Neural progenitor cell (in vitro differentiated cells): ENCODE data around the gene COL5A3. TPM values are rescaled to one million over a fixed set of nuclear protein-coding genes. Genes with fewer than 3 reads are reported as not detected.
"Not testable (repeated sequence)": the region's sequence is repeated elsewhere in the genome, so short reads cannot be mapped to it uniquely, and the experiment has no call there.

Experiments
- DNase-seq: peaks from one replicate; pipeline ENCODE4 v3.0.0-alpha.2; 2016; ENCODE audit warnings: low spot score
- H2AFZ ChIP-seq: fragments of 200-600 bp; sonication (generic); replicated peaks from 2 replicates; pipeline ENCODE4 v1.6.1; 2016; ENCODE audit warnings: antibody characterized with exemption
- H3F3A ChIP-seq: fragments of 200-600 bp; sonication (generic); 2 replicates; pipeline ENCODE4 v1.6.1; 2016; ENCODE audit warnings: antibody characterized with exemption, low read depth
- H3K27ac ChIP-seq: fragments of 200-600 bp; sonication (generic); 2 replicates; pipeline ENCODE4 v1.5.1; 2016; ENCODE audit warnings: mild to moderate bottlenecking
- H3K27me3 ChIP-seq: fragments of 200-600 bp; sonication (generic); 2 replicates; pipeline ENCODE4 v1.6.1; 2016; ENCODE audit warnings: mild to moderate bottlenecking, moderate library complexity
- H3K36me3 ChIP-seq: fragments of 200-600 bp; sonication (generic); 2 replicates; pipeline ENCODE4 v1.5.1; 2016
- H3K4me1 ChIP-seq: fragments of 200-600 bp; sonication (generic); 2 replicates; pipeline ENCODE4 v1.6.1; 2016; ENCODE audit warnings: mixed run types
- H3K4me2 ChIP-seq: fragments of 200-600 bp; sonication (generic); 2 replicates; pipeline ENCODE4 v1.6.1; 2016
- H3K4me3 ChIP-seq: fragments of 200-600 bp; sonication (generic); 2 replicates; pipeline ENCODE4 v1.5.1; 2016
- H3K79me2 ChIP-seq: fragments of 200-600 bp; sonication (generic); 2 replicates; pipeline ENCODE4 v1.6.1; 2016; ENCODE audit warnings: low read depth
- H3K9ac ChIP-seq: fragments of 200-600 bp; sonication (generic); 2 replicates; pipeline ENCODE4 v1.6.1; 2016
- H3K9me3 ChIP-seq: fragments of 200-600 bp; sonication (generic); 2 replicates; pipeline ENCODE4 v1.5.1; 2016; ENCODE audit warnings: low read depth
- H4K20me1 ChIP-seq: fragments of 200-600 bp; sonication (generic); 2 replicates; pipeline ENCODE4 v1.6.1; 2016; ENCODE audit warnings: low read depth
- H3K27ac Mint-ChIP-seq: 3 replicates; pipeline ENCODE4 v1.8.0; 2021; ENCODE audit warnings: mixed read lengths
- H3K27me3 Mint-ChIP-seq: 2 replicates; pipeline ENCODE4 v1.8.0; 2022; ENCODE audit warnings: low read depth, mild to moderate bottlenecking, inconsistent platforms, moderate library complexity, mixed read lengths; ENCODE audit not compliant: insufficient read depth
- H3K36me3 Mint-ChIP-seq: 3 replicates; pipeline ENCODE4 v1.8.0; 2021; ENCODE audit warnings: mixed read lengths
- H3K4me1 Mint-ChIP-seq: 3 replicates; pipeline ENCODE4 v1.8.0; 2021; ENCODE audit warnings: mixed read lengths
- H3K4me3 Mint-ChIP-seq: 3 replicates; pipeline ENCODE4 v1.8.0; 2021; ENCODE audit warnings: mild to moderate bottlenecking, moderate library complexity, mixed read lengths
- H3K9me3 Mint-ChIP-seq: 3 replicates; pipeline ENCODE4 v1.8.0; 2020; ENCODE audit warnings: mixed read lengths
- CTCF ChIP-seq: fragments of 200-600 bp; sonication (generic); IDR thresholded peaks from 2 replicates; pipeline ENCODE4 v1.5.1; 2017; ENCODE audit warnings: antibody characterized with exemption, mild to moderate bottlenecking
- EZH2 ChIP-seq: fragments of 200-600 bp; sonication (generic); IDR thresholded peaks from 2 replicates; pipeline ENCODE4 v1.6.1; 2017; ENCODE audit warnings: antibody characterized with exemption, mild to moderate bottlenecking, moderate library complexity
- EZH2phosphoT487 ChIP-seq: fragments of 200-600 bp; sonication (generic); IDR thresholded peaks from 2 replicates; pipeline ENCODE4 v1.6.1; 2017; ENCODE audit warnings: antibody characterized with exemption
- total RNA-seq: library from RNA; depleted of rRNA; stranded (reverse); fragments of >200 nt; gene quantifications from 2 replicates; pipeline ENCODE4 v1.2.3, GENCODE V29; 2015; ENCODE audit warnings: low replicate concordance

Gene COL5A3
- total RNA-seq, 1 donor from 2014 or later: not detected

- Histone ChIP-seq H3F3A (no peaks in the 10 kb centered on the region), H3K27ac (no peak overlapping the region), H3K9me3 (no peaks in the 10 kb centered on the region), H3K9ac (no peak overlapping the region), H3K4me3 (no peak overlapping the region), H3K79me2 (no peaks in the 10 kb centered on the region), H3K4me2 (no peak overlapping the region), H3K27me3 (no peaks in the 10 kb centered on the region), H2AFZ (no peak overlapping the region), H4K20me1 (no peaks in the 10 kb centered on the region), H3K36me3 (no peaks in the 10 kb centered on the region), H3K4me1 (no peaks in the 10 kb centered on the region)
- peaks cover 2% of the 10 kb centered on the region for H3K27me3 Mint-ChIP-seq
- no peak overlapping the region for H3K27ac Mint-ChIP-seq
- H3K4me3 Mint-ChIP-seq: no peak overlapping the region
- no peaks in the 10 kb centered on the region for H3K9me3 Mint-ChIP-seq
- no peak for DNase-seq
- H3K36me3 Mint-ChIP-seq: peaks cover 3% of the 10 kb centered on the region
- H3K4me1 Mint-ChIP-seq: no peaks in the 10 kb centered on the region
- TF ChIP-seq EZH2phosphoT487 (no peak), EZH2 (no peak), CTCF (no peak)
Measured at GRCh38 chr19:9923440-9923839, 86.9 kb downstream of the COL5A3 start.

- not testable (repeated sequence) for H3K9me3 Mint-ChIP-seq, H3F3A ChIP-seq, H3K79me2 ChIP-seq, H3K4me1 Mint-ChIP-seq, H3K27ac Mint-ChIP-seq, H3K9me3 ChIP-seq, H3K27ac ChIP-seq, H3K9ac ChIP-seq, H3K4me3 ChIP-seq, H3K36me3 ChIP-seq, H3K4me2 ChIP-seq, H3K27me3 Mint-ChIP-seq, DNase-seq, H2AFZ ChIP-seq, H3K4me3 Mint-ChIP-seq, H3K27me3 ChIP-seq, H3K36me3 Mint-ChIP-seq, H3K4me1 ChIP-seq, H4K20me1 ChIP-seq
Measured at GRCh38 chr19:9922782-9923379, 87.4 kb downstream of the COL5A3 start.

- H3K4me3 Mint-ChIP-seq: peak overlapping the region; percentile 52
- TF ChIP-seq CTCF: no peak
- no peak for TF ChIP-seq EZH2phosphoT487
- TF ChIP-seq EZH2: no peak
- H3K36me3 Mint-ChIP-seq: no peaks in the 10 kb centered on the region
- H3K9me3 Mint-ChIP-seq: no peaks in the 10 kb centered on the region
- Histone ChIP-seq H3K36me3 (no peaks in the 10 kb centered on the region), H3K79me2 (no peaks in the 10 kb centered on the region), H3K9me3 (no peaks in the 10 kb centered on the region), H3K27me3 (peaks cover 23% of the 10 kb centered on the region), H3K4me1 (peaks cover 6% of the 10 kb centered on the region), H3K4me2 (no peak overlapping the region), H2AFZ (peak overlapping the region; percentile 83), H3K27ac (no peak overlapping the region), H3K4me3 (no peak overlapping the region), H4K20me1 (peaks cover 9% of the 10 kb centered on the region), H3K9ac (no peak overlapping the region), H3F3A (no peaks in the 10 kb centered on the region)
- peaks cover 7% of the 10 kb centered on the region for H3K27me3 Mint-ChIP-seq
- peaks cover 15% of the 10 kb centered on the region for H3K4me1 Mint-ChIP-seq
- peak overlapping the region; percentile 59 for H3K27ac Mint-ChIP-seq
- DNase-seq: peak; percentile 71
Measured at GRCh38 chr19:9917321-9917720, 93.0 kb downstream of the COL5A3 start.

GRCh38 chr19:9916719-9917118, 93.6 kb downstream of the COL5A3 start:
- H4K20me1 ChIP-seq: peaks cover 15% of the 10 kb centered on the region
- no peaks in the 10 kb centered on the region for H3K9me3 Mint-ChIP-seq
- no peak overlapping the region for H3K9ac ChIP-seq
- no peak overlapping the region for H3K4me3 Mint-ChIP-seq
- no peak overlapping the region for H2AFZ ChIP-seq
- peaks cover 6% of the 10 kb centered on the region for H3K4me1 ChIP-seq
- H3K27ac ChIP-seq: no peak overlapping the region
- no peaks in the 10 kb centered on the region for H3K36me3 Mint-ChIP-seq
- peaks cover 15% of the 10 kb centered on the region for H3K4me1 Mint-ChIP-seq
- peaks cover 7% of the 10 kb centered on the region for H3K27me3 Mint-ChIP-seq
- no peaks in the 10 kb centered on the region for H3F3A ChIP-seq
- DNase-seq: no peak
- H3K27ac Mint-ChIP-seq: no peak overlapping the region
- peaks cover 29% of the 10 kb centered on the region for H3K27me3 ChIP-seq
- no peak for TF ChIP-seq EZH2phosphoT487
- TF ChIP-seq EZH2: no peak
- no peak for TF ChIP-seq CTCF
- H3K79me2 ChIP-seq: no peaks in the 10 kb centered on the region
- no peak overlapping the region for H3K4me2 ChIP-seq
- H3K9me3 ChIP-seq: no peaks in the 10 kb centered on the region
- no peak overlapping the region for H3K4me3 ChIP-seq
- no peaks in the 10 kb centered on the region for H3K36me3 ChIP-seq
